Dermis microvascular lymphatic vessel endothelial cell (primary cell): ENCODE data around the gene FAM3A. TPM values are rescaled to one million over a fixed set of nuclear protein-coding genes. Genes with fewer than 3 reads are reported as not detected.

Experiments
- DNase-seq, 2 donors: peaks; one replicate each; pipeline versions ENCODE4 v3.0.0 to v3.0.0-alpha.2; 2010; ENCODE audit warnings: low read depth in 2 of 2
- total RNA-seq: library from RNA; depleted of rRNA; stranded (reverse); fragments of >200 nt; gene quantifications from 2 replicates; pipeline ENCODE4 v1.2.1, GENCODE V29; 2014

The FAM3A gene
- total RNA-seq, 1 donor from 2014 or later, result 13.7 TPM

- DNase-seq, result peak; percentile 69 to 74
These were observed 18.7 kb upstream of the FAM3A start for GRCh38 chrX:154534526-154535322.

GRCh38 chrX:154532690-154533089 is 16.7 kb upstream of the FAM3A start:
- DNase-seq, result no peak

GRCh38 chrX:154531626-154532025 is 15.6 kb upstream of the FAM3A start:
- DNase-seq, result peak in 1 of 2 donors; percentile 32

DNA sequence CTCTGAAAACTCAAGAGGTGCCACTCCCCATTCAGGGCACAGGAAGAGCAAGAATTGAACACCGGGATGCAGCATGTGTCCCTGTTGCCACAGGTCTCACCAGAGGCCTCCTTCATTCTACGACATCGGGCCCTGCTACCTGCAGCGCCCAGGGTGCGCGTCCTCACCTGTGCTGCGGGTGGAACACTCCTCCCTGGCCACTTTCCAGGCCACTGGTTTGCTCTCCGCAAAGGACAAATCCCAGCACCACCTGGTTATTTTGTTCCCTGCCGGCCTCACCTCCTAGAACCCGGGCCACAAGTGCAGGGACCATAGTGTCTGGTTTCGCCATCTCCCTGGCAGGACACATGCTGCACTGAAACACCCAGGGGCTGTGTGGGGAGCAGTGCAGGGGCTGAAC is 14.3 kb upstream of the FAM3A start:
- no peak for DNase-seq

GRCh38 chrX:154529206-154529612 is 13.2 kb upstream of the FAM3A start:
- no peak for DNase-seq

GRCh38 chrX:154526901-154527675 is 11.1 kb upstream of the FAM3A start:
- peak in 1 of 2 donors; percentile 68 for DNase-seq

GRCh38 chrX:154525606-154526490 is 9.8 kb upstream of the FAM3A start:
- no peak for DNase-seq

- no peak for DNase-seq
These were observed 3.4 kb upstream of the FAM3A start for GRCh38 chrX:154519389-154519788.

DNA sequence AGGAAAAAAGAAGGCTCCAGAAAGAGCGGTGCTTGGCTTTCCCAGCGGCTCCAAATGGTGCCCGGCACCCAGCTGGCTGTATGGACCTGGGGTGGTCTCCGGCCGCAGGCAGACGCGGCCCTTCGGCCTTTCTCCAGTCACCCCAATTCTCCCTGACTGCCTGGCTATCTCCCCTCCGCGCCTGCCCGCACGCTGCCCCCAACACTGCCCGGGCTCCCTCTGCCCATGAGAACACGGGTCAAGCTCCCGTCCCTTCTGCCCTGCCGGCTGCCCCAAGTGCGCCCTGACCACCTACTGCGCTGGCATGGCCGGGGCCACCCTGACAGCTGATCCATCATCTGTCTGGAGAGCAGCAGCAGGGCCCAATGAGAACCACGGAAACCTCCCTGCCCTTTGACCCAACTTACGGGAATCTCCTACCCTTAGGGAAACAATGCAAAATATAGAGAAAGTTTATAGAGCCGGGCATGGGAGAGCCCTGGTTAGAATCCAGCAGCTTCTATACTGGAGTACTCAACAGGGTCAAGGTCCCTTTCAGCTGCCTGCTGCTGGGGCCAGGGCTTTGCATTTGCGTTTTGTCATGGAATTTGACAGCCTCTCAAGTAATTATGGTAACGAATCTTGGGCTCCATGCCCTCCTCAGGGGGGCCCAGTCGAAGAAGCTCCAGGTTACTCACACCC is 1.2 kb upstream of the FAM3A start:
- DNase-seq, result no peak

GRCh38 chrX:154516656-154517100 is 646 bp upstream of the FAM3A start:
- peak; percentile 57 to 79 for DNase-seq

DNA sequence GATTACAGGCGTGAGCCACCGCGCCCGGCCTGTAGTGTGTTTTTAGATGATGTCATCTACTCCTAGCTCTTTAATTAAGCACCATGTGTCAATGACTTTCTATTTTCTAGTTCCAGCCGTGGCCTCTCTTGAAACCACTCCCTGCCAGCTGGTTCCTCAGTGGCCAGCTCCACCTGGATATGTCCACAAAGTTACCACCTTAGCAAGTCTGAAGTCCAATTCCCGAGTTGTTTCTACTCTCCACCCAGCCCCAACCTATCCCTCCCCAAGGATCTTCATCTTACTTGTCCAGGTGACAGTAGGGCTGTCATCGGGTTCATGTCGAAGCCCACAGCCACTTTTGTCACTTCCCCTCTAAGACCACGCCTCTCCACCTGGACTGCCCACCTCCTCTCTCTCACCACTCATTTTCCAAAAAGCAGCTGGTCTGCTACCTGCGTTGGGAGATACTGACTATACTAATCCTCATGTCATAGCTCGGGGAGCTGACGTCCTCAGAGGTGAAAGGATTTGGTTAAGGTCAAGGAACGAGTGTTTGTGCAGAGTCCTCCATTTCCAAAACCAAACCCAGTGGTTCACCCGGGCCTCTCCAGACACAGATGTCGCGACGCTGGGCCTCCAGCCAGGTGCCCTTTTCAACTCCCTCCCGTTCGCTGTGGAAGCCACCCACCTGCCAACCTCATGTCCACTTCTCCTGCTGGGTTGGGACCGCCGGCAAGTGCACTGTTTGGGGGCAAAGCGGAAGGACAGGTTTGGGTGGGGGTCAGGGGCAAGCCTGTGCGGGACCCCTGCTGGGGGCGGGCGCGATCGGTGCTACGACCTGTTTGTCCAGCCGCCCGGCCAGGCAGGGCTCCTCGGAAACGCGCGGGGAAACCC is 704 bp downstream of the FAM3A start:
- DNase-seq, result peak in 1 of 2 donors; percentile 9

DNA sequence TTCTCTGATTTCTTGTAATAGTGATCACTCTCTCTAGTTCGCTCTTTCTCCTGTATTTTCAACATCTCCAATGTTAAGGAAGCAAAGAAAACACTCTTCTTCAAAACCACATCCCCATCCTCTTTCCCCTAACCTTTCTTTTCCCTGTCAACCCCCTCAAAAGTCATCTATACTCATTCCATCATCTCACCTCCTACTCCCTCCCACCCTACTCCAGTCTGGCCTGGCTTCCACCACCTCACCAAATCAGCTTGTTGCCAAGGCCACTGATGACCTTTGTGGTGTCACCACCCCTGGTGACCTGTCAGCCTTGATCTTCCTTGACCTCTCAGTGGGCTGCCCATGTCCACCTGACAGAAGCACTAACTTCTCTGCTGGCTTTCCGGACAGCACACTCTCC is 2.3 kb downstream of the FAM3A start:
- no peak for DNase-seq

DNA sequence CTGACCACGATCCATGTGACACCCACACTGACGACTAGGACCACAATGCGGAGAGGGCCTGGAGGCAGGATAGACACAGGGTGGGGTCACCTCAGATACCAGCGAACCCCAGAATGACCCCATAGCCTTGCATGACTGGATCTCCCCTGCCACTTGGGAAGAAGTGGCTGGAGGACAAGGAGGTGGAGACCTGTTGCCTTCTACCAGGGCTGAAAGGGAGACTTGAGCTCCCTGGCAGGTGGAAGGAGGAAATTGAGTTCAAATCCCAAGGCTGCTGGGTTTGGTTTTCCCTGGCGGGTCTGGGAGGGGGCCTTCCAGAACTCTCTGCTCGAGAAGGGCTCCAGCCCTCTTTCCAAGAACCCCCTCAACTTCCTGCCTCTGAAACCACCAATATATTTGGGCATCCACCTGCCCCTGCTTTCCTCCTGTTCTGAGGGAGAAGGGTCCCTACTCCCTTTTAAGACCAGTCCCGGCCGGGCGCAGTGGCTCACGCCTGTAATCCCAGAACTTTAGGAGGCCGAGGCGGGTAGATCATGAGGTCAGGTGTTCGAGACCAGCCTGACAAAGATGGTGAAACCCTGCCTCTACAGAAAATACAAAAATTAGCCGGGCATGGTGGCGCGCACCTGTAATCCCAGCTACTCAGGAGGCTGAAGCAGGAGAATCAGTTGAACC is 3.0 kb downstream of the FAM3A start:
- no peak for DNase-seq

- no peak for DNase-seq
These were observed 4.3 kb downstream of the FAM3A start for GRCh38 chrX:154511761-154512160.

- DNase-seq, result no peak
These were observed 6.6 kb downstream of the FAM3A start for GRCh38 chrX:154509455-154509854.

GRCh38 chrX:154508384-154508745 is 7.7 kb downstream of the FAM3A start:
- no peak for DNase-seq

- no peak for DNase-seq
These were observed 8.2 kb downstream of the FAM3A start for GRCh38 chrX:154507673-154508383.

DNA sequence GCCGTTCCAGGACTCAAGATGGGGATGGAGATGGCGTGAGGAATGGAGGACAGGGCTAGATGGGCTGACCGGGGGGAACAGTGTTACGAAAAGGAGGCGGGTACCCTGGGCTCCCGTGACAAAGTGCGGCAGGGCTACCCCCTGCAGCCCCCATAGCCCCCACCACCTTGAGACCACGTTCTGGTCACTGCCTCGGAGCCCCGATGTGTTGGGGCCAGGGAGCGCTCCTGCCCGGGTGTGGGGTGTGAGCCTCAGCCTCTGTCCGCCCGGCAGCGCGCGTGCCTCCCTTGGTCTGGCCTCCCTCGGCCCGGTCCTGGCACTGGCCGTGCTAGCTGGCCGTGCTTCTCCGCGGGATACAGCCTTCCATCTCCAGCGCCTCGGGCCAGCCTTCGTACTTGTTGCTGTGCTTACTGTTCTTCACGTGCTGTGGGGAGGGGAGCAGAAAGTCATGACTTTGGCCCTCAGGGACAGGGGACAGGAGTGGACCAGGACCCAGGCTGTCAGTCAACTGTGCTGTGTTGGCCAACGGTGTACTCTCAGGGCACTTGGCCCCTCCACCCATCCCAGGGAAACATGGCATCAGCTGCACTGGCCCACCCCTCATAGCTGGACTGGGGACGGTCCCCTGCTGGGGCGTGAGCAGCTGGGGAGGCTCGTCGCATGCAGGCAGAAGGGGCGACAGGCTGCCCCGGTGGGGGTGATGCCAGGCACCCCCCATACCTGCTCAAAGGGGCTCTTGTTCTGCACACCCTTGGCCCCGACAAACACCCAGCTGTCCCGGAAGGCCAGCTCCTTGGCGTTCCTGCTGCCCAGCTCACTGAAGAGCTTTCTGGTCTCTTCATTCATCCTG is 9.3 kb downstream of the FAM3A start:
- DNase-seq, result no peak
